Neutrophil (primary cell): ENCODE results near the gene GNAI3.
A peak's percentile ranks its signal among the peaks of the same experiment; 100 is the strongest.

Source experiments
- H3K27ac ChIP-seq: fragments of 200-600 bp; sonication (generic); 2 replicates; pipeline ENCODE4 v1.5.1; 2016; ENCODE audit warnings: mild to moderate bottlenecking, moderate library complexity
- H3K27me3 ChIP-seq: fragments of 200-600 bp; sonication (generic); 2 replicates; pipeline ENCODE4 v1.6.0; 2016; ENCODE audit warnings: mild to moderate bottlenecking
- H3K36me3 ChIP-seq: fragments of 200-600 bp; sonication (generic); 2 replicates; pipeline ENCODE4 v1.5.1; 2017
- H3K4me1 ChIP-seq, 2 experiments: fragments of 200-600 bp in 1 of 2; sonication (generic) in 1 of 2; 1 replicate in 1 of 2; 2 replicates in 1 of 2; pipeline versions ENCODE4 v1.5.1 to v1.6.1; 2013 to 2016; ENCODE audit warnings: low read depth in 1 of 2, low read length in 1 of 2, mild to moderate bottlenecking in 1 of 2, moderate library complexity in 1 of 2; ENCODE audit not compliant: control insufficient read depth in 1 of 2, insufficient read depth in 1 of 2
- H3K4me3 ChIP-seq, 2 experiments: fragments of 200-600 bp in 1 of 2; sonication (generic) in 1 of 2; 1 replicate in 1 of 2; 2 replicates in 1 of 2; pipeline ENCODE4 v1.5.1; 2013 to 2016; ENCODE audit warnings: low read depth in 1 of 2, low read length in 1 of 2, mild to moderate bottlenecking in 1 of 2, moderate library complexity in 1 of 2
- H3K9me3 ChIP-seq: fragments of 200-600 bp; sonication (generic); 2 replicates; pipeline ENCODE4 v1.5.1; 2016
- CTCF ChIP-seq: fragments of 200-600 bp; sonication (generic); IDR thresholded peaks from 2 replicates; pipeline ENCODE4 v1.5.1; 2016; ENCODE audit warnings: antibody characterized with exemption

GNAI3 gene

GRCh38 chr1:109620841-109621286, 72.4 kb downstream of the GNAI3 start:
- Histone ChIP-seq H3K9me3 (no peaks in the 10 kb centered on the region), H3K4me1 (peaks cover 75 to 78% of the 10 kb centered on the region in 2 experiments), H3K4me3 (peak overlapping the region; percentile 92 to 98), H3K27me3 (no peaks in the 10 kb centered on the region), H3K27ac (peak overlapping the region; percentile 97), H3K36me3 (peaks cover 13% of the 10 kb centered on the region)
- TF ChIP-seq CTCF: peak; percentile 48

GRCh38 chr1:109621379-109622136, 73.1 kb downstream of the GNAI3 start:
- Histone ChIP-seq H3K27ac (peak overlapping the region; percentile 97), H3K27me3 (no peaks in the 10 kb centered on the region), H3K4me3 (peak overlapping the region; percentile 92 to 98), H3K36me3 (peaks cover 20% of the 10 kb centered on the region), H3K9me3 (no peaks in the 10 kb centered on the region), H3K4me1 (peaks cover 68 to 71% of the 10 kb centered on the region in 2 experiments)
- TF ChIP-seq CTCF: no peak

GRCh38 chr1:109622137-109622892, 73.9 kb downstream of the GNAI3 start:
- no peak for TF ChIP-seq CTCF
- peaks cover 61 to 63% of the 10 kb centered on the region in 2 experiments for H3K4me1 ChIP-seq
- no peaks in the 10 kb centered on the region for H3K9me3 ChIP-seq
- H3K27me3 ChIP-seq: no peaks in the 10 kb centered on the region
- H3K27ac ChIP-seq: peak overlapping the region; percentile 97
- H3K36me3 ChIP-seq: peaks cover 28% of the 10 kb centered on the region
- H3K4me3 ChIP-seq: peak overlapping the region; percentile 92 to 98

GRCh38 chr1:109622895-109623294, 74.5 kb downstream of the GNAI3 start:
- peak overlapping the region; percentile 92 to 98 for H3K4me3 ChIP-seq
- peaks cover 55 to 58% of the 10 kb centered on the region in 2 experiments for H3K4me1 ChIP-seq
- no peaks in the 10 kb centered on the region for H3K27me3 ChIP-seq
- H3K36me3 ChIP-seq: peaks cover 33% of the 10 kb centered on the region
- no peak for TF ChIP-seq CTCF
- peak overlapping the region; percentile 97 for H3K27ac ChIP-seq
- H3K9me3 ChIP-seq: no peaks in the 10 kb centered on the region

- Histone ChIP-seq H3K36me3 (peaks cover 41% of the 10 kb centered on the region), H3K27ac (peak overlapping the region; percentile 97), H3K27me3 (no peaks in the 10 kb centered on the region), H3K4me1 (peaks cover 47 to 50% of the 10 kb centered on the region in 2 experiments), H3K4me3 (peak overlapping the region; percentile 92 to 98), H3K9me3 (no peaks in the 10 kb centered on the region)
- TF ChIP-seq CTCF: no peak
Observed at GRCh38 chr1:109623601-109624161, 75.3 kb downstream of the GNAI3 start.
